GM11168 (cell line): ENCODE results near the gene POC1B.

Source experiments
- in situ Hi-C: fragments of 300-500 bp; cut with MboI; formaldehyde crosslinking; loops from one replicate; pipeline ENCODE4 v1.12.0; 2022; ENCODE audit warnings: low sequenced_read_pairs; ENCODE audit not compliant: unreplicated experiment

Gene POC1B

DNA sequence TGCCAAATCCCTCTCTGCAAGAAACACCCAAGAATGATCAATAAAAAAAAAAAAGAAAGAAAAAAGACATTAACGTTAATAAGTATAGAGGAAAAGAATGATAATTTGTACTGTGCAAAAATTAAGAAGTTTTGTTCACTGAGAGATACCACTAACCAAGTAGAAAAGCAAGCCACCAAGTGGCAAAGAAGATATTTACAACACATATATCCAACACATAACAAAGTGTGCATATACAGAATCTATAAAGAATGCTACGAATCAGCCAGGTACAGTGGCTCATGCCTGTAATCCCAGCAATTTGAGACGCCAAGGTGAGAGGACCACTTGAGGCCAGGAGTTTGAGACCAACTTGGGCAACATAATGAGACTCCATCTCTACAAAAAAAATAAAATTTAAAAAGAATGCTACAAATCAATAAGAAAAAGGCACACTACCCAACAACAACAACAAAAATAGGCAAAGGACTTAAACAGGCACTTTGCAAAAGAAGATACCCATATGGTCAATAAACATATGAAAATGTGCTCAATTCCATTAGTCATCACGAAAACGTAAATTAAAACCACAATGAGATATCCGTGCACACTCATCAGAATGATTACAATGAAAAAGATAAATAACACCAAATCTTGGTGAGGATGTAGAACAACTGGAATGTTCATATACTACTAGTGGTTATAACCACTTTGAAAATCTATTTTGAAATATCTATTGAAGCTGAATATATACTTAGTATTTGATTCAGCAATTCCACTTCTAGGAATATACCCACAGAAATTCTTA, 21.1 kb downstream of the POC1B start:
- in situ Hi-C loops = no loop called here

DNA sequence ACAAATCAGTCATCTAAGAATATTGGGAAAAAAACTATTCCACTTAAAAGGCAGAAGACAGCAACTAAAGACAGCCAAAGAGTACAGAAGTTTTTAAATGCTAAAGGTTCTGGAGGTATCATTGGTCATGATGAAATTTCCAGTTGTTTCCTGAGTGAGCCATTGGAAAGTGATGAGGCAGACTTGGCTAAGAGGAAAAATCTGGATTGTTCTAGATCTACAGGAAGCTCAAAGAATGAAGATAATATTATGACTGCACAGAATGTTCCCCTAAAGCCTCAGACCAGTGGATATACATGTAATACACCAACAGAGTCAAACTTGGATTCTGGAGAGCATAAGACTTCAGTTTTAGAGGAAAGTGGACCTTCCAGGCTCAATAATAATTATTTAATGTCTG, 24.1 kb downstream of the POC1B start:
- in situ Hi-C loops = no loop called here

DNA sequence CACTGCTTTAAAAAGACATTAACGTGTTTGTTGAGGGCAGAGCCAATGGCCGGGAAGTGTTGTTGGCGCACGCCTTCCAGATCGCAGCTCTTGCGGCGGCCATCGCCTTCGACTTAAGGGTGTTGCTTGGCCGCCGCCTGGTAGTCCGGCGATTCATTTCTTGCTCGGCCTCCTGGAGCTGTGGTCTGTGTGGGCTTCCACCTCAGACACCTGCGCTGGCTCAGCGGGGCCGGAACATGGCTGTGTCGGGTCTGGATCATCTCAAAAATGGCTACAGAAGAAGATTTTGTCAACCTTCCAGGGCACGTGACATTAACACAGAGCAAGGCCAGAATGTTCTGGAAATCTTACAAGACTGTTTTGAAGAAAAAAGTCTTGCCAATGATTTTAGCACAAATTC, 26.0 kb downstream of the POC1B start:
- in situ Hi-C loops = no loop called here

DNA sequence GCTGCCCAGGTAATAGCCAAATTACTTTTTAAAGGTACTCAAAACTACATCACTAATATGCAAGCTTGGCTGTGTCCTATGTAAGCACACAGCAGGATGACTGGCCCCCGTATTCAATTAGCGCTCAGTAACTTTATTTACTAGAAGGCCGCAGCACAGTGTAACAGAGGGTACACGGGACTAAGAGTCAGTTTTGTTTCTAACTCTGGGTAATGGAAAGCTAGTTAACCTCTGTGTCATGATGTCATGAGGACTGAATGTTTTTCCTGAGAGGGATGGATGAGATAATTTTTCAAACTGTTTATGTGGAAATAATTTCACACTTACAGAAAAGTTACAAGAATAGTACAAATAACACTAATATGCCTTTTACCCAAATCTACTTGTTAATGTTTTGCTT, 28.4 kb downstream of the POC1B start:
- in situ Hi-C loops = no loop called here

DNA sequence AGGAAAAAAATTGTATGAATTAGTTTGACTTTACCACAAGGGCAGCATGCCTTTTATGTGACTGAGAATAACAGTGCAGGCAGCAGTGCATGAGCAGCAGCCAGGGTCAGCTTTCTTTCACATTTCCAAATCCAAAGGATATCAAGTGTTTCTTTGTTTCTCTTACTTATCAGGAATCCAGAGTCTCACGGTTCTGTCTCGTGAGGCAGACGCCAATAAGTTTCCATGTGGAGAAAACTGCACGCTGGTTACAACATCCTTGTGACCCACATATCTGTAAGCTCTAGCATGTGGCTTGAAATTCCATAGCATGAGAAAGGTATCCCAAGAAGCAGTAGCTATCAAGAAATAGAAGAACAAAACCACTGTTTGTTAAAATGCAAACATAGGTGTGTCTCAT, 28.8 kb downstream of the POC1B start:
- in situ Hi-C loops = no loop called here

DNA sequence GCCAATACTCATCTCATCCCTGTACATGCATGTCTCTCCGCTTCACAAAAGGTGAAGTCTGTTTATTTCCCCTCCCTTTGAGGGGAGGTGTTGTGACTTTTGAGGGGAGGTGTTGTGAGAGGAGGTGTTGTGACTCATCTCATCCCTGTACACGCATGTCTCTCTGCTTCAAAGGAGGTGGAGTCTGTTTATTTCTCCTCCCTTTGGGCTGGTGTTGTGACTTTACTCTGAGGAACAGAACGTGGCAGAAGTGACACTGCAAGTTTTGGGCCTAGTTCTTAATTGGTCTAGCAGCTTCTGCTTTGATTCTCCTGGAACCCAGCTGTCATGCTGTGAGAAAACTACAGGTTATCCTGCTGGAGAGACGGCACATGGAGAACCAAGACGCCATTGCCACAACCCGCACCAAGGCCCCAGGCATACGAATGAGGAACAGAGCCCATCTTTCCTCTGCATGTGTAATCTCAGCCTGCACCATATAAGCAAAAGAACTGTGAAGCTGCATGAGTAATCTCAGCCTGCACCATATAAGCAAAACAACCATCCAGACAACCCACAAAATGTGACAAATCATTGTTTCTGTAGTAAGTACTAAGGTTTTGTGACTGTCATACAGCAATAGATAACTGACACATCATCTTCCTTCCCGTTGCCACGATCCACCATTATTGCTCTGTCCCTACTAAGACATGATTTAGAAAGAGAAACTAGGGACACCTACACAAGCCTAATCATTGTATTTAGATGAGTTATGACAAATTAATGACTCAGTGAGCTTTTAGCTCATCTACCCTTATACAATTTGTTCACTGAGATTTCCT, 31.2 kb downstream of the POC1B start:
- in situ Hi-C loops = no loop called here

DNA sequence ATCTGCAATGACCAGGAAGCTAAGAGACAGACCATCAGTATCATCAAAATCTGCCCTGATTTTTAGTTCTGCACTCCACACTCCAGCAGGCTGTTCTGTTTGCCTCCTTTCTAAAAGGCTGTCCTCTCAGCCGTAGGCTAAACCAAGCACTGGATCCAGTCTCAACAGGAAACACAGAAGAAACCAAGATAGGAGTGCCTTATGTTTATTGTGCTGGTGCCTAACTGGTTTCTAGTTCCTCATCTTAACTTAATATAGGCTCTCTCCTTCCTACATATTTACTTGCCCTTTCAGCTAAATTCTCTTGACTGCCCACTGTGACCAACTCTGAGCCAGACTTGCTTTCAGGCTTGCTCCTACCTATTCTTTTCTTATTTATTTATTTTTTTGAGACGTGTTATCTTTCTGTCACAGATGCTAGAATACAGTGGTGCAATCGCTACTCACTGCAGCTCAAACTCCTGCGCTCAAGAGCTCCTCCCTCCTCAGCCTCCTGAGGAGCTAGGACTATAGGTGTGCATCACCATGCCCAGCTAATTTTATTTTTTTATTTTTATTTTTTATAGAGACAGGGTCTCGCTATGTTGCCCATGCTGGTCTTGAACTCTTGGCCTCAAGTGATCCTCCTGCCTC, 32.1 kb downstream of the POC1B start:
- in situ Hi-C loops = no loop called here

DNA sequence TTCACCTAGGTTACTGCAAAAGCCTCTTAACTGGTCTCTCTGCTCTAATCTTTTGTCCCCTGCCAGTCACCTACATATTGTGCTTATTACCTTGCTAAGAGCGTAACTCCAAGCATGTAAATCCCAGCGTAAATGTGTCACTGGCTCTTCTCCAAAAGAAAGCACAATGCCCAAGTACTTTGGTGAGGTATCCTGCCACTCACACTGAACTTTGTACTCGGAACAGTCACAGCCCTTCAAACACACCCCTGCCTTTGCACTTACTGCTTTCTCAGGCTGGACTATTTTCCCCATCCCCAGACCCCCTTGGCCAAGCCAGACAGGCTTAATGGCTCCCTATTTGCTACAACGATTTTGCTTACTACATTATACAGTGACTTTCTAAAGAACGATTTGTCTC, 33.0 kb downstream of the POC1B start:
- in situ Hi-C loops = no loop called here

DNA sequence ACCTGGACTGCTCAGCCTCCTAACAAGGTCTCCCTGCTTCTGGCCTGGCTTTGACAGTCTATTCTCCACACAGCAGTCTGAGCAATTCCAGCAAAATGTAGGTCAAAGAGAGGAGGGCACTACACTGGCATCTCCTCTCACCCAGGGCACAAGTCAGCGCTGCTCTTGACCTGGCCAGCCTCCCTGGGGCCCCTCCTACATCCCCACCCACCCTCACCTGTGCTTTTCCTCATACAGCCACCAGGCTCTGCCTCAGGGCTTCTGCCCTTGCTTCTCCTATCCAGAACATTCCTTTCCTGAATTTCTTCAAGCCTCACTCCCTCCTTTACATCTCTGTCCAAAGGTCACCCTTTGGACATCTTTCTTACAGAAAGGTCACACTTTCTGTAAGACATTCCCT, 34.9 kb downstream of the POC1B start:
- in situ Hi-C loops = no loop called here

DNA sequence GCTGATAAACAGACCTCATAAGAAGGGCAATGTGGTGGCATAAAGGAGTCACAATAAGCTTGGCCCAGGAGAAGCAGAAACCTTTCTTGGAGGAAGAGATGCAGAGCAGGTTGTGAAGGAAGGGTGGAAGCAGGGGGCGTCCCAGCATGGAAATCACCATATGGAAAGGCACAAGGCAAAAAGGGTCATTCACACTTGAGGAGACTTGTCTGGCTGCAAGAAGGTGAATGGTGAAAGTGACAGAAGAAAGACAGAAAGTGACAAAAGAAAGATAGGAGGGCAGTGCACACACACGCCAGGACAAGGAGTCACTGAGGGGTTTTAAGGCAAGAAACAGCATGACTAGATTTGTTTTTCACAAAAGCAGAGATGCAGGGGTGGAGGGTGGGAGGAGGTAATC, 39.6 kb downstream of the POC1B start:
- in situ Hi-C loops = no loop called here

DNA sequence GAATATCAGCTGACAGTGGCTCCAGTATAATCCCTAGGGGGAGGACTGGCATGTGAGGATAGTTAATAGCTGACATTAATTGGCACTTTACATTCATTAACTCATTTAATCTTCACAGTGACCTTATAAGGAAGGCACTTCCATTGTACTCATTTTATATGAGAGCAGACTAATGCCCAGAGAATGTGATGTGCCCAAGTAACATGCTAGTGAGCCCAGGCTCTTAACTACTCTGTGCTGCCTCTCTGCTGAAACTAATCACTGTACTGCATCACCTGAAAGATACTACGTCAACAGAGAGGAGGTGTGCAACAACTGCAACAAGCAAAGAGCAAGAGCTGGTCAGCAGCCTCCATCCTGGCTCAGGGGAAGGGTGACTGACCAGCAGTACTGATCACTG, 41.4 kb downstream of the POC1B start:
- in situ Hi-C loops = no loop called here

DNA sequence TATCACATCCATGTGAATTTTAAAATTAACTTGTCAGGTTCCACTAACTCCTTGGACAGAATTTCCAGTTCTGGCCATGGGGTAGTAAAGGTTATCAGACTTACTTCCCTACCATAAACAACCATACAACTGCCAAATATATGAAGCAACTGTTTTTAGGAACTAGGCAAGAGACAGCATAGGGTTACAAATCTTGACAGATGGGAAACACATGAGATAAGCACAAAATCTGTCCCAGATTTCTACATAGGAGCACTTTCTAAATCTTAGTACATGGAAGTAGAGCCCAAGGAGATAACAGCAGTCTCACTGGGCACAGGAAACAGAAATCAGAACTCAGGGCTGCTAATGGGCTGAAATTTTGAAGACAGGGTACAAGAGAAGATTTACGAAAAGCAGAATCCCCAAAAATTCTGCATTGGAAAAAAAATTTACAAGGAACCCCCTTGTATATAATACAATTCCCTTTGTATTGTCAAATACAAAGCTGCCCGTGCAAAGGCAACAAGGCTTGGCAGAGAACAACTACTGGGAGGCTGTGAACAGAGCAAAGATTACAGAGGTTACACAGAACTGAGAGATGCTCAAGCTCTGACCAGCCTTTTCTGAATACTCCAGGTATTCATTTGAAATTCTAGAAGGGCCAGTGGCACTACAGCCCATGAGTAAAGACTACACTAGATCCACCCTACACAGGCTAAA, 44.5 kb downstream of the POC1B start:
- in situ Hi-C loops = no loop called here

DNA sequence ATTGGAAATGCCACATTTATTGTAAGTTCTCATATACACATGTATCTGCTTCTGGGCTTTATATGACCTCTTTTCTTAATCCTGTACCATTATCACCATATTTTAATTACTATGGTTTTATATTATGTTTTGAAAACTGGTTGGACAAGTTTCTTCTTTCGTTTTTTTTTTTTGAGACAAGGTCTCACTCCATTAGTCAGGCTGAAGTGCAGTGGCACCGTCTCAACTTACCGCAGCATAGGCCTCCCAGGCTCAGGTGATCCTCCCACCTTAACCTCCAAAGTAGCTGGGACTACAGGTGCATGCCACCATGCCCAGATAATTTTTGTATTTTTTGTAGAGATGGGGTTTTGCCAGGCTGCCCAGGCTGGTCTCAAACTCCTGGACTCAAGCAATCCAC, 45.9 kb downstream of the POC1B start:
- in situ Hi-C loops = loop anchor here (5.0 kb wide), 1 partner anchor 47 kb away; the partner anchor contains the start of gene POC1B

DNA sequence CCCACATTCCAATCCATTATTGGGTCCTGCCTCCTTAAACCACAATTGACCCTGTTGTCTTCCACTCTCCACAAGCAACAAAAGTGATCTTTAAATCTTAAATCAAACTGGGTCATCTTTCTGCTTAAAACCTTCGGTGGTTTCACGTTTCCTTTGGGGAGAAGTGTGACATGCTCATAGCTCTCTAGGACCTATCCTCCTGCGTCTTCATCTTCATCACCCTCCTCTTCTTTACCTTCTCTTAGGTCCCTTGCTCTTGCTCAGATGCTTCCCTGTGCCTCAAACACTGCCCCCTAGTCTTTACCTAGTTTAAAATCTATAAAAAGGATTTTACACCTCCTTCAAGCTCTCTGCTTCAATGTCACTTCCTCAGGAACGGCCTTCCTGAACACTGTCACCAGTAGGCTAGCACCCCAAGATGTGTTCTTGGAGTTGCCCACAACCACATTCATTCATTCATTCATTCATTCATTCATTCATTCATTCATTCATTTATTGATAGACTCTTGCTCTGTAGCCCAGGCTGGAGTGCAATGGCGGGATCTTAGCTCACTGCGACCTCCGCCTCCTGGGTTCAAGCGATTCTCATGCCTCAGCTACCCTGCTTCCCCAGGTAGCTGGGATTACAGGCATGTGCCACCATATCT, 48.1 kb downstream of the POC1B start:
- in situ Hi-C loops = loop anchor here (5.0 kb wide), 1 partner anchor 50 kb away; the partner anchor contains the start of gene POC1B

DNA sequence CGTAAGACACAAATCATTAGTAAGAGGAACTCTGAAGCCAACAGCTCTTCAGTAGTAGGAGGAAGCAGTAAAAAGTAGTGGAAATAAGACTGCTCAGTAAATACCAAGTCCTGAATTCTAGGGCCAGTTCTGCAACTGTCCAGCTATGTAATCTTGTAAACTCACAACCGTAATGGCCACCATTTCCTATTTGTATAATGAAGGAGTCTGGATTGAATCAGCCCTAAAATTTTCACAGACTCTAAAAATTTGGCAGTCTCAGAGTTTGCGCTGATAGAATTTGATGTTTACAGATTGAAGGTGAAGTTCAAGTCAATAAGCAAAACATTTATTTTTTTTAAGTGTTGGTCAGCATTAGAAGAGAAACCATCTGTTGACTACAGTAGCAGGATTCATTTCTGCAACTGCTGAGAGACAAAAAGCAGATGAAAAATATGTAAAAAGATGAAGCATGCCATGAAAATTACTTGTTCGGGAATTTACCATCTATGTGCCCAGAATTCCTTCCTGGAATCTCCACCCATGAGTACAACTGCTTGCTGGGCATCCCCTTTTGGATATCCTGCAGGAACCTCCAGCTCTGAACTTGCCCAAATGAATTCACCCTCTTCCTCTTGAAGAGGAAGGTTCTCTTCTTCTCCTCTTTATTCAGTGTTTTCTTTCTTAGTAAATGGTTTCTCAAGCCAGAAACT, 48.8 kb downstream of the POC1B start:
- in situ Hi-C loops = loop anchor here (5.0 kb wide), 1 partner anchor 50 kb away; the partner anchor contains the start of gene POC1B

DNA sequence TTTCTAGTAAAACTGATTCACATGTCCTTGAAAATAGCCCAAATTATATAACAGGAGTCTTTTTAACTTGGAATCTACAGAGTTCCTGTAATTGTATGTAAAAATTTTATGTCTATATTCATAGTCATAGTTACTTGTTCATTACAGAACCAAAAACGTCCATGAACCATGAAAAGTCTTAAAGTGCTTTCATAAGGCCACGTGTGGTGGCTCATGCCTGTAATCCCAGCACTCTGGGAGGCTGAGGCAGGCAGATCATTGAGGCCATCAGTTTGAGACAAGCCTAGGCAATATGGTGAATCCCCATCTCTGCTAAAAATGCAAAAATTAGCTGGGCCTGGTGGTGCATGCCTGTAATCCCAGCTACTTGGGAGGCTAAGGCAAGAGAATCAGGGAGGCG, 49.6 kb downstream of the POC1B start:
- in situ Hi-C loops = loop anchor here (5.0 kb wide), 1 partner anchor 51 kb away; the partner anchor contains the start of gene POC1B

DNA sequence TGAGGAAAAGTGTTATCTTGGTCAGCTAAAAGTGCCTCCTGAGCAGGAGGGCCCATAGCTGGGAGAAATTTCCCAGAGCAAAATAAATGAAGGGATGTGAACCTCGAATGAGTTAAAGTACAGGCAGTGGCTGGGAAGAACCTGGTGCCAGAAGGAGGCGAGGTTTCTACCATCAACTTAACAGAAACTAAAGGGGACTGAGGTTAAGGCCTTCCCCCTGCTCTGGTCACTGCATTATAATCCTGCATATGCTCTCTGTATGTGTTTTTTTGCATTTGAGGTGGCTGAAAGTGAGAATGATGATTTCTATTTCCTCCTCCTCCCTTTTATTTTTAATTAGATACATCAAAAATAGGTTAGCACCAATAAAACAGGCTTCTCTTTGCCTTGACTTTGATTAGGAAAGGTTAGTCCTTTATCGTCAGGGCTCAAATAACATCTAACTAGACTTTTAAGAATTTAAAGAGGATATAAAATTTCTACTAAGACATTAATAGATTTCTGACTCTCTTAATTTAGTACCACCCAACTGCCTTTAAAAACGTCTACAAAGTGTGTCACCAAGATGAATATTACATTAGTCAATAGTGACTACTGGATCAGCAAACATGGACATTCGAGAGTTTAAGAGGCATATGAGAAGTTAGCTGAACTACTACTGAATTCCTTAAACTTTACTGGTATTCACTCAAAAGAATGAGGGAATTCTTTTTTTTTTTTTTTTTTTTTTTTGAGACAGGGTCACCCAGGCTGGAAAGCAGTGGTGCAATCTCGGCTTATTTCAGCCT, 50.5 kb downstream of the POC1B start:
- in situ Hi-C loops = loop anchor here (5.0 kb wide), 1 partner anchor 52 kb away; the partner anchor contains the start of gene POC1B

DNA sequence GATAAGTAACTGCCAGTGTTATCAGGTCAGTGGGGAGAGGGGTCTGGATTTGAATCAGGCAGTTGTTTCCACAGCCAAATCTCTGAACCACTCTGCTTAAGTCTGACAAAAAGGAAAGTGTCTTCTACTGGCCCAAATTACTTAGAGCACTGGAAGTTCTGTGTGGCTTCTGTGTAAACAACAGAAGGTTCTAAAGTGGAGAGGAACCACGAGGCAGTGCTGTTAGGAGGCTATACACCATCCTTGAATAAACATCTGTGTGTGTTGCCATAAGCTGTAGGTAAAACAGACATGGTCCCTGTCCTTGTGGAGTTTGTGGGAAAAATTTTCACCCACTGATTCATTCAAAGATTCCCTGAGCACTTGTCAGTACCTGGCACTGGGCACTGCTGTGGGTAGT, 51.2 kb downstream of the POC1B start:
- in situ Hi-C loops = loop anchor here (5.0 kb wide), 1 partner anchor 53 kb away; the partner anchor contains the start of gene POC1B
